GM19238 (cell line): ENCODE data around the gene INO80B.
A peak's percentile ranks its signal among the peaks of the same experiment; 100 is the strongest.
"Not testable (repeated sequence)": the region's sequence is repeated elsewhere in the genome, so short reads cannot be mapped to it uniquely, and the experiment has no call there.

ENCODE experiments used
- DNase-seq: peaks from one replicate; pipeline ENCODE4 v3.0.0; 2011; ENCODE audit warnings: low spot score; ENCODE audit not compliant: insufficient read length

The INO80B gene

GRCh38 chr2:74474899-74475298, 20.0 kb downstream of the INO80B start:
- no peak for DNase-seq

DNA sequence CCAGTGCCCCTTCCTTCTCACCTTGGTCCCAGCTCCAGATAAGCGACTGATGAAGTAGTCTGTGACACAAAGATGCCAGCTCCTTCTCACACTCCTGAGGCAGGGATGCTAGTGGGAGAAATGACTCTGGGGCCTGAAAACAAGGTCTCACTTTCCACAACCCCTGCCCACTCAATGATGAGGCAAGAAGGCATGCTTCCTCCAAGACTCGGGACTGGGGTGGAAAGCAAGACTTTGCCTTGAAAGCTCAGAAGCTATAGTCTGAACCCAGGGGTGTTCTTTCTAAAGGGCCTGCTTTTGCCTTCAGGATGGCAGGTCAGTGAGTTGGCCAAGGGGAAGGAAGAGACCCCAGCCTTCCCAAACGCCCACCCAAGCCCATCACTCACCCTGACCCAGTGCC, 26.5 kb downstream of the INO80B start:
- DNase-seq: no peak

DNA sequence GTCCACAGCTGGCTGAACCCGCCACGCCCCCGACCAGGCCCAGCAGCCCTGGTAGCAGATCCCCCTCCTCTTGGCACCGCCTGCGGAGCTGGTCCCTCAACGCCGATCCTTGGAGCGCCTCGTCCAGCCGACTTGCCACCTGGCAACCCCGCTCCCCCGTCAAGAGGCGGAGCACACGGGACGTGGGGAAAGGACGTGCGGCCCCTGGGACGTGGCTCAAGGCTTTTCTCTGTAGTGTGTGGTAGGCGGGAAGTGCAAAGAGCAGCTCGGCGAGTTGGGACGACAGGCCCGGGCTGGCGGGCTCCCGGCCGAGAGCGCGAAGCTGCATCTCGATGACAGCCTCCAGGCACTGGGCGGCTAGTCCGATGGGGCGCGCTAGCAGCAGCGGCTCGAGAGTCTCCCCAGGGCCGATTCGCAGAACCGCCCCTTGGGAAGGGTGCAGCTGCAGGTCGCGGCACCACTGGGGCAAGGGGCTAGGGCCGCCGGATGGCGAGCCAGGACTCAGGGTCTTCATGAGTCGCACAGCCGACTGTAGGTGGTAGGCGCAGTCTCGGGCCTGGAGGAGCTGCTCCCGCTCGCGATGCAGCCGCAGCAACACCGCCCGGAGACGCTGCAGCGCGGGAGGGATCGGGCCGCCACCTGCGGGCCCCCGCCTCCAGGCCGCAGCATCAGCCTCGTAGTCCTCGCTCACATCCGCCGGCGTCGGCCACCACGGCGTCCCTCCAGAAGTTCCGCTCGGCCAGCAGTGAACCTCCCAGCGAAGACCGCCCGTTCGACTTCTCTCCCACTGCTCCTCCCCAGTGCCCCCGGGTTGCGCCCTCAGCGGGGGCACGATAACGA, 27.3 kb downstream of the INO80B start:
- no peak for DNase-seq

DNA sequence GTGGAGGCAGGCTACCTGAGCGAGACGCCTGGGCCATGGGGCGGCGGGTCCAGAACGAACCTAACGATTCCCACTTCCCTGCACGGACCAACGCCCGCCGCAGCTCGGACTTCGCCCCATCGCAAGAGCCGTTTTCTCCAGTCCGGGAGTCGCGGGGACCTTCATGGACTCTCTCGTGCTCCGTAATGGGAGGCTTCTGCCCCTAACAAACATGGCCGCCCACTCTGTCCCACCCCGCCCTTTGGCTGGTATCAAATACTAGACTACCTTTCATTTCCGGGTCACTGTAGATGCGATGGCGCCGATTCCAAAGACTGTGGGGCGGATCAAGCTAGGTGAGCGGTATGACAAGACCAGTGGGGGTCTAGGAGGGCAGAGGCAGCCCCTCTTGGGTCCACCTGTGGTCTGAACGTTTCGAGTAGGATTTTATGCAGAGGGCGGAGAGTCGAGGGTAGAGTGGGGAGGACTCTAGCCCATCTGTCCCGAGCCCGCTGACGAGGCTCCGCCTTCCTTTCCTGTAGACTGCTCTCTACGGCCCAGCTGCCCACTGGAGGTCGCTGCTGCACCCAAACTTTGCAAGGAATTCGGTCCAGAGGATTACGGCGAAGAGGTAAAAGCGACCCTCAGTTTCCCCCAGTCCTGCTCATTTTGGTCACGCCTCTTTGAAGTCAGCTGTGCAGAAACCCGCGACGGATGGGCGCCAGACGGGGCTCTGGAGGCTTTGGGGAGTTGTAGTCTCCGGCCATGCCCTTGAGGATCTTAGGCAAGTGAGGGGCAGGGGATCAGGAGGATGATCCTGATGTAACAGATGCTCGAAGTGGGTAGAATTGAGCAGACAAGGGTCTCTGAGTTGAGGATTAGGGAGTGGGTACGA, 28.2 kb downstream of the INO80B start, which contains the start of the genes CCDC142 and TTC31:
TSS of gene CCDC142 (minus strand) at position 198 of the 874 bp plus-strand sequence. CDS start at position 37, 161 bp downstream.
TSS of gene TTC31 (plus strand) at position 281 of the 874 bp plus-strand sequence. CDS start at position 296, 15 bp downstream.
- peak; percentile 87 for DNase-seq

DNA sequence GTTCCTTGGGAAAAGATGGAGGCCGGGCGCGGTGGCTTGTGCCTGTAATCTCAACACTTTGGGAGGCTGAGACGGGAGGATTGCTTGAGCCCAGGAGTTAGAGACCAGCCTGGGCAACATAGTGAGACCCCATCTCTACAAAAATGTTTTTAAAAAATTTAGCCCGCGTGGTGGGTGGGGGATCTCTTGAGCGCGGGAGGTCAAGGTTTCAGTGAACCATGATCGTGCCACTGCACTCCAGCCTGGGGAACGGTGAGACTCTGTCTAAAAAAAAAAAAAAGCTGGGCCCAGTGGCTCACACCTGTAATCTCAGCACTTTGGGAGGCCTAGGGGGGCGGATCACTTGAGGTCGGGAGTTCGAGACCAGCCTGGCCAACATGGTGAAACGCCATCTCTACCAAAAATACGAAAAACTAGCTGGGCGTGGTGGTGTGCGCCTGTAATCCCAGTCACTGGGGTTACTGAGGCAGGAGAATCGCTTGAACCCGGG, 28.8 kb downstream of the INO80B start:
- not testable (repeated sequence) for DNase-seq

GRCh38 chr2:74486141-74486540, 31.3 kb downstream of the INO80B start:
- no peak for DNase-seq

DNA sequence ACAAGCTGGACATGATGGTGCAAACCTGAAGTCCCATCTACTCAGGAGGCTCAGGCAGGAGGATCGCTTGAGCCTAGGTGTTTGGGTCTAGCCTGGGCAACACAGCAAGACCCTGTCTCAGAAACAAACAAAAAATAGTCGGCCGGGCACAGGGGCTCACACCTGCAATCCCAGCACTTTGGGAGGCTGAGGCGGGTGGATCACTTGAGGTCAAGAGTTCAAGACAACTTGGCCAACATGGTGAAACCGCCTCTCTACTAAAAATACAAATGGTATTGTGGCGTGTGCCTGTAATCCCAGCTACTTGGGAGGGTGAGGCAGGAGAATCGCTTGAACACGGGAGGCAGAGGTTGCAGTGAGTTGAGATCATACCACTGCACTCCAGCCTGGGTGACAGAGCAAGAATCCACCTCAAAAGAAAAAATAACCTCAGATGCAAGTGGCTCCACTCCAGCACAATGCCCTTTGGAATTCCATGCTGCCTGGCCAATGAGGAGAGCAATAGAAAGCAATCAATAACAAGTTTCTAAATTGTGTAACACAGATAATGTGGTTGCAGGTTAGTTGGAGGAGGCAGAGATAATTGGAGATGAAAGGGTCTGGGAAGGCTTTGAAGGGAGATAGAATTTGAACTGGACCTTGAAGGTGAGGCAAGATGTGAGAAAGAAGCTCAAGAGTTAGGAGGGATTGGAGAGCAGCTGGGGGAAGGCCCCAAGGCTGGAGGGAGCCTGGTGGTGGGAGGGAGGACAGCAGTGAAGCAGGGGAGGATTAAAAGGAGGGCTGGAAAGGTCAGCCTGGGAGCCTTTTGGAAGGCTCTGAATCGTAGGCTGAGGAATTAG, 34.0 kb downstream of the INO80B start:
- no peak for DNase-seq

- DNase-seq: no peak
Observed at GRCh38 chr2:74489906-74490305, 35.0 kb downstream of the INO80B start.

GRCh38 chr2:74491648-74492544, 37.0 kb downstream of the INO80B start:
- no peak for DNase-seq

- no peak for DNase-seq
Observed at GRCh38 chr2:74493546-74493945, 38.7 kb downstream of the INO80B start.

- no peak for DNase-seq
Observed at GRCh38 chr2:74495440-74495839, 40.6 kb downstream of the INO80B start.

DNA sequence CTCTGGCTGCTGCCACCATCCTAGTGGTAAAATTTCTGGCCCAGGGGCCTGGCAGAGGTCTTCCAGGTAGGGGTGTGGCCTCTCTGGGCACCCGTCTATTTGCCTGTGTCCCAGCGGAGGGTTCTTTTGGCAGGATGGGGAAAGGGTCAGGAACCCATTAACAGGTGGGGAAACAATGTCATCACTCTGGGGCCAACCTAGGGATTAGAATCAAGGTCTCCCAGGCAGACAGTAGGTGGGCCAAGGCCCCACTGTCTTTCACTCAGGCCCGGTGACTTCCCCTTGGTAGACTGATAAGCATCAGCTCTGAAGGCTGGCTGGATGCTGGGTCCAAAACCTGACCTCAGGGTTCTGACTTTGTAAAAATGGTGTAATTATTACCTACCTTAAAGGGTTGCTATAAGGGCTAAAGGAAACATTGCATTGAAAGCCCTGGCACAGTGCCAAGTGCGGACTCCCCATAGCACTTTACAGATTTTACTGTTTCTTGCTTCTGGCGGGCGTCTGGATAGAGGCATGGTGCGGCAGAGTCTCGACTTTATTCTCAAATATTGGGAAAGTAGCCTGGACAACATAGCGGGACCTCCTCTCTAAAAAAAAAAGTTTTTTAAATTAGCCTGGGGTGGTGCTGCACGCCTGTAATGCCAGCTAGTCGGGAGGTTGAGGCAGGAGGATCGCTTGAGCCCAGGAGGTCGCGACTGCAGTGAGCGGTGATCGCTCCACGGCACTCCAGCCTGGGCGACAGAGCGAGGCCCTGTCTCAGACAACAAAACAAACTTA, 42.3 kb downstream of the INO80B start:
- no peak for DNase-seq

GRCh38 chr2:74497777-74498499, 43.1 kb downstream of the INO80B start:
- DNase-seq: no peak

DNA sequence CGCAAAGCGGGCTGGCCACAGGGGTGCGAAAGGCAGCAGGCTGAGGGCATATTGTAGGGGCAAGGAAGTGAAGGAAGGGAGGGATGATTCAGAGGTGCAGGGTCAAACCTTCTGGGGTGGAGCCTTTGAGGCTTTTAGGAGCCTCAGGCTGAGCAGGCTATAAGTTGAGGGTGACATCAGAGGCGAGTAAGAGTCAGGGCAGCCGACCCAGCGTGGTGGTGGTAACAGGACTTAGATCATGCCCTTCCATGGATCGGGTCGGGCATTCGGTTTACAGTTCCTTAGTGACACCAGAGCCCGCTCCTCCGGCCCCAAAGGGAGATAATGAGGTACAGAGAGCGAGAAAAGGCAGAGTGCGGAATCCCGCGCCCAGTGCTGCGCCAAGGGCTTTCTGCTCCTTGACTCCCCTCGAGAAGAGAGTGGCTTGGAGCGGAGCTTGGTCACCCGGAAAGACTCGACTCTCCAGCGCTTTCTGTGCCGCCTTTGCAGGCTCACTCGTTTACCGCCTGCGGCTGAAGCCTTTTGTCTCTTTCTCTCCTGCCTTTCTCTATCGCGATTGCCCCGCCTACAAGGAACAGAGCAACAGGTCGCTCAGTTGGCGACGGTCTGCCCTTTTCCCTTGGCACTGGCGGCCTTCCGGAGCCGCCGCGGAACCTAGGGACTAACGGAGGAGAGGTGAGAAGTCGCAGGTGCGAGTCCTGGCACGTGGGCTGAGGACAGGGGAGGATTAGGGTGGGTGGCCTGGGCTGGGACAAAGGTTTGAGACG, 43.8 kb downstream of the INO80B start:
- no peak for DNase-seq

DNA sequence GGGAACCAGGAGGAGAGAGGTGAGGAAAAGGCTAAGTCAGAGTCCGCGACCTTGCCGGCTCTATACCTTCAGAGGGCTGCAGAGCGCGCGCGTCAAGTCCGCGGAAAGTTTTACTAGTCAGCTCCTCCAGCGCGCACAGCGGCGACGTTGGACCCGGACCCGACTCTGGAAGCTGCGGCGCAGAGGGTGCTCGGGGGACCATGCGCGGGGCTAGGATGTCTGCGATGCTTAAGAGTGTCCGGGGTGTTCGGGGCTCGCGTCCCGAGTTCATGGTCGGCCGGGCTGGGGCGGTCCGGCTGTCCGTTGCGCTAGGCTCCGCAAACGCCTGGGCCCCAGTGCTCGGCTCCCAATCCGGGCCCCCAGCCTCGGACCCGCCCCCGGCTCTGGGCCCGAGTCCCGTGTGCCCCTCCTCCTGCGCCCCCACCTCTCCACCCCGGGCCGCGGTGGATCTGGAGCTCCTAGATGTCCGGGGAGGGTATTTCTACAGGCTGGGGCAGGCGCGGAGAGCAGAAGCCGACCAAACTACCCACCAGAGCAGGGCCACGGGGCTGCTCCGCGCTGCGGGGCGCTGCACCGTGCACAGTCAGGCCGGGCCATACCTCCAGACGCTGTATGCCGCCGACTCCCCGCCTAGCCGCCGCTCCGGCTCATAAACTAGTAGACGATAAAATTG, 44.5 kb downstream of the INO80B start, which contains the start of gene LBX2:
TSS of gene LBX2 (minus strand) at position 337 of the 673 bp plus-strand sequence. CDS start at position 271, 66 bp downstream.
- no peak for DNase-seq

GRCh38 chr2:74499940-74500577, 45.2 kb downstream of the INO80B start:
- DNase-seq: no peak

DNA sequence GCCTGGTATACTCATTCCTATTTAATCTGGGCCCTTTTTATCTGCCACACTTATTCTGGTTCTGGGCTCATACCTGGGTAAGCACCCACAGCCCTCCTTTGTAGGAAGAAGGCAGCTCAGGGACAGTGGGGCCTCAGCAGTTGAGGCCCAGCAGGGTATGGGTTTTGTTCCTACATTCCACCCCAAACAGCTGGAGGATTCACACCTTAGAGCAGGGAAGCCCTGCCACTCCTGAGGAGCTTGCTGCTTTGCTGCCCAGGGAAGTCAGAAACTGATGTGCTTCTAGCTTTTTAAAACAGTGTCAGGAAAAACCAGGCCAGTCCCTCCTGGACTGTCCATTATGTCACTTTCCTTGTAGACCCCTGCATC, 45.7 kb downstream of the INO80B start:
- no peak for DNase-seq
